SU-DHL-6 (cell line): ENCODE results near the gene TARBP1.

ENCODE experiments used
- CTCF ChIP-seq: fragments of 200-600 bp; sonication (generic); IDR thresholded peaks from one replicate; pipeline ENCODE4 v1.5.1; 2017; ENCODE audit warnings: antibody characterized with exemption, mild to moderate bottlenecking, low read length, moderate library complexity; ENCODE audit not compliant: insufficient read depth, poor library complexity, severe bottlenecking
- EZH2phosphoT487 ChIP-seq: fragments of 200-600 bp; sonication (generic), shearing (Covaris generic); conservative IDR thresholded peaks from 2 replicates; pipeline ENCODE4 v1.6.1; 2018; ENCODE audit warnings: mild to moderate bottlenecking, antibody characterized with exemption, low read length, moderate library complexity, mixed read lengths

GRCh38 chr1:234361102-234361603, 117.8 kb downstream of the TARBP1 start:
- TF ChIP-seq CTCF (no peak), EZH2phosphoT487 (no peak)
